Measurements from ENCODE around the gene COX20. TPM values are rescaled to one million over a fixed set of nuclear protein-coding genes. Genes with fewer than 3 reads are reported as not detected.

The COX20 gene
- total and polyA plus RNA-seq, 2 of the 13 experiments (the other 11 are each of a cell fraction or from before 2014, with no cell fraction given), result 34.4 to 95.8 TPM

DNA sequence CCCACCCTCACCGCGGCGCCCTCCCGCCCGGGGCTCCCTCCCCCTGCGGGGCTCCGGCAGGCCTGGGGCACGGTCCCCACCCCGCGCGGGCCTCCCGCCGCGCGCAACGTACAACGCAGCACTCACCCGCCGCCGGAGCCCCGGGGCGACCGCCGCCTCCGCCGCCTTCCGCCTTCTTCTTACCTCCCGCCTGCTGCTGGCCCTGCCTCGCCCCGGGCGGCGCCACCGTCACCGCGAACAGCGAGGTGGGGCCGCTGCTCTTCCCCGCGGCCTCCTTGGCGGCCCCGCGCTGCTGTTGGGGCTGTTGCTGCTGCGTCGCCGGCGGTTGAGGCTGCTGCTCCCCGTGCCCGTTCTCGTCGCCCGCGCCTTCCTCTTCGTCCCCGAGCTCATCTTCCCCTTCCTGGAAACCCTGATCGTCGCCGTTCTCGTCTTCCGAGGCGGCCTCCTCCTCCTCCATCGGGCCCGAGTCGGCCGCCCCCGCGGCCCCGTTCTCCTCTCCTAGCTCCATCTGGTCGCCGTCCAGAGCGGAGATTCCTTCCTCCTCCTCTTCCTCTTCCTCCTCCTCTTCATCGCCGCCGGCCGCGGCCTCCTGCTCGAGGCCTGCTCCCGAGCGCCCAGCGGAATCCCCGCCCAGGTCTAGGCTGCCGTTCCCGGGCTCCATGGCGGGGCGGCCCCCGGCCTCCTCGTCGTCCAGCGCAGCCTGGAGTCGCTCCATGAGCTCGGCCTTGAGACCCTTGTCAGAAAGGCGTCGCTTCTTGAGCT, 28.2 kb downstream of the COX20 start (continued):
- TF ChIP-seq ZBTB10 (CRISPR knock-in tag; IDR thresholded peaks at IDR 0.05; ENCODE audit: borderline replicate concordance), result peak; percentile 39; the same call in 1 of the 2 replicates
- TF ChIP-seq ZNF747 (CRISPR knock-in tag; IDR thresholded peaks at IDR 0.05; ENCODE audit: borderline replicate concordance), result no peak
- no peak for TF ChIP-seq ZNF296 (CRISPR knock-in tag; conservative IDR thresholded peaks at IDR 0.05)
- TF ChIP-seq RORA (CRISPR knock-in tag; IDR thresholded peaks at IDR 0.05), result no peak
- TF ChIP-seq ZNF776 (CRISPR knock-in tag; IDR thresholded peaks at IDR 0.05), result no peak; the same call in 1 of the 2 replicates
- no peak for TF ChIP-seq RFXANK (CRISPR knock-in tag; IDR thresholded peaks at IDR 0.05)
- TF ChIP-seq ZNF160 (CRISPR knock-in tag; IDR thresholded peaks at IDR 0.05), result no peak
- no peak for TF ChIP-seq JUN (CRISPR knock-in tag; IDR thresholded peaks at IDR 0.05)
- TF ChIP-seq TIGD3 (CRISPR knock-in tag; IDR thresholded peaks at IDR 0.05; ENCODE audit: borderline replicate concordance), result no peak
- TF ChIP-seq SMC3 (IDR thresholded peaks at IDR 0.05; ENCODE audit: low read length), result no peak
- 0 out of 2 replicates have a peak, but pooled peaks have one; percentile 55 for TF ChIP-seq JUNB (CRISPR knock-in tag; IDR thresholded peaks at IDR 0.05; ENCODE audit: borderline replicate concordance)
- TF ChIP-seq ZKSCAN5 (CRISPR knock-in tag; IDR thresholded peaks at IDR 0.05), result no peak
- no peak for TF ChIP-seq WIZ (CRISPR knock-in tag; IDR thresholded peaks at IDR 0.05)
- TF ChIP-seq ZNF256 (CRISPR knock-in tag; conservative IDR thresholded peaks at IDR 0.05), result no peak
- no peak for TF ChIP-seq EZH2 (conservative IDR thresholded peaks at IDR 0.05; ENCODE audit: low read depth, low read length)
- no peak; the same call in 1 of the 2 replicates for TF ChIP-seq ZNF891 (CRISPR knock-in tag; IDR thresholded peaks at IDR 0.05)
- TF ChIP-seq ELF4 (CRISPR knock-in tag; IDR thresholded peaks at IDR 0.05; ENCODE audit: borderline replicate concordance), result 0 out of 2 replicates have a peak, but pooled peaks have one; percentile 37
- TF ChIP-seq, protein P1, sequence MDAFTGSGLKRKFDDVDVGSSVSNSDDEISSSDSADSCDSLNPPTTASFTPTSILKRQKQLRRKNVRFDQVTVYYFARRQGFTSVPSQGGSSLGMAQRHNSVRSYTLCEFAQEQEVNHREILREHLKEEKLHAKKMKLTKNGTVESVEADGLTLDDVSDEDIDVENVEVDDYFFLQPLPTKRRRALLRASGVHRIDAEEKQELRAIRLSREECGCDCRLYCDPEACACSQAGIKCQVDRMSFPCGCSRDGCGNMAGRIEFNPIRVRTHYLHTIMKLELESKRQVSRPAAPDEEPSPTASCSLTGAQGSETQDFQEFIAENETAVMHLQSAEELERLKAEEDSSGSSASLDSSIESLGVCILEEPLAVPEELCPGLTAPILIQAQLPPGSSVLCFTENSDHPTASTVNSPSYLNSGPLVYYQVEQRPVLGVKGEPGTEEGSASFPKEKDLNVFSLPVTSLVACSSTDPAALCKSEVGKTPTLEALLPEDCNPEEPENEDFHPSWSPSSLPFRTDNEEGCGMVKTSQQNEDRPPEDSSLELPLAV (CRISPR knock-in tag; conservative IDR thresholded peaks at IDR 0.05; ENCODE audit: low read depth), result 0 out of 2 replicates have a peak, but pooled peaks have one; percentile 75
- TF ChIP-seq, protein P2, sequence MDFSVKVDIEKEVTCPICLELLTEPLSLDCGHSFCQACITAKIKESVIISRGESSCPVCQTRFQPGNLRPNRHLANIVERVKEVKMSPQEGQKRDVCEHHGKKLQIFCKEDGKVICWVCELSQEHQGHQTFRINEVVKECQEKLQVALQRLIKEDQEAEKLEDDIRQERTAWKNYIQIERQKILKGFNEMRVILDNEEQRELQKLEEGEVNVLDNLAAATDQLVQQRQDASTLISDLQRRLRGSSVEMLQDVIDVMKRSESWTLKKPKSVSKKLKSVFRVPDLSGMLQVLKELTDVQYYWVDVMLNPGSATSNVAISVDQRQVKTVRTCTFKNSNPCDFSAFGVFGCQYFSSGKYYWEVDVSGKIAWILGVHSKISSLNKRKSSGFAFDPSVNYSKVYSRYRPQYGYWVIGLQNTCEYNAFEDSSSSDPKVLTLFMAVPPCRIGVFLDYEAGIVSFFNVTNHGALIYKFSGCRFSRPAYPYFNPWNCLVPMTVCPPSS (IDR thresholded peaks at IDR 0.05), result no peak
- no peak for TF ChIP-seq MED13 (CRISPR knock-in tag; IDR thresholded peaks at IDR 0.05)
- no peak for TF ChIP-seq ZBTB21 (CRISPR knock-in tag; IDR thresholded peaks at IDR 0.05)
- no peak for TF ChIP-seq LCORL (IDR thresholded peaks at IDR 0.05)
- TF ChIP-seq LCORL (CRISPR knock-in tag; IDR thresholded peaks at IDR 0.05), result no peak
- TF ChIP-seq CREBL2 (CRISPR knock-in tag; IDR thresholded peaks at IDR 0.05; ENCODE audit: borderline replicate concordance), result 0 out of 2 replicates have a peak, but pooled peaks have one; percentile 6

Data from HepG2 (cell line).